ENCODE results near the gene CFAP57. TPM values are rescaled to one million over a fixed set of nuclear protein-coding genes. Genes with fewer than 3 reads are reported as not detected.
A peak's percentile ranks its signal among the peaks of the same experiment; 100 is the strongest.

The CFAP57 gene
- total RNA-seq, 1 donor from 2014 or later: 0.86 TPM

DNA sequence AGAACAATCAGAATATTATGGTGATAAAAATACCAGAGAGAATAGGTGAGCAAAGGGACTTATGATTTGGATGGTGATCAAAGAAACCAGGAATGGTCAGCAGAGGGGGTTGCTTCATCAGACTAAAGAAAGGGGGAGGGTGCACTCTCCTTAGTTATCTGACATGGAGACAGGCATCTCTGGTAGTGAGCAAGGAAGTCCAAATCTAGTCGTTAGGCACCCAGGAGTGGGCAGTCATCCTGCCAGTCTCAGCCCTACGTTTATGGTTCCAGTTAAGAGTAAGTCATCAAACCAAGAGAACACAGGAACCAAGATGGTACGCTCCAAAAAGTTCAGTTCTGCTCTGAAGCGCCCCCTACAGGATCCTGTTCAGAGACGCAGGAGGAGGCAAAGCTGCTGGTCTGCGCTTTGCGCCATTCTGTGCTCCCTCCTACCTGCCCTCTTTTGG, 28.7 kb upstream of the CFAP57 start:
- Mint-ChIP-seq H3K36me3 (ENCODE audit: low read depth) (peaks cover 31% of the 10 kb centered on the region), H3K4me1 (peaks cover 13% of the 10 kb centered on the region), H3K4me3 (no peak overlapping the region), H3K27me3 (ENCODE audit: low read depth) (no peaks in the 10 kb centered on the region), H3K27ac (ENCODE audit: unreplicated experiment) (no peak overlapping the region), H3K9me3 (peaks cover 8% of the 10 kb centered on the region)
- no peak for DNase-seq (ENCODE audit: low read depth, low spot score)
- peak; percentile 39 for TF ChIP-seq CTCF (conservative IDR thresholded peaks at IDR 0.05)

DNA sequence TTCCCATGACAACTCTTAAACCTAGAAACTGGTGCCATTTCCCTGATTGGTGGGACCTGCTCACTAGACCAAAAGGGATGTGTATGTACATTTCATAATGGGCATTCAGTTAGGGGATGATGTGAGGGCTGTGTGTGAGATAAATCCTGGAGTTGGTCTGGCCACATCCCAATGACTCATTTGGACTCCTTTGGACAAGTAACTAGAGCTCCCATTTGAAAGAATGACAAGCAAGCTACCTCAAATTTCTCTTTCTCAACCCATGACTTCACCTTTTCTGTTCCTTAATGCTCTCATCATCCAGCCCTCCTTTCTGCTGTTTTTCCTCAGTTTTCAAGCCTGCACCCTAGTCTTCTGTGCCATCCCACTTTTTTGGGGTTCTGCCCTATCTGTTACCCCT, 27.9 kb upstream of the CFAP57 start:
- no peak for TF ChIP-seq CTCF (conservative IDR thresholded peaks at IDR 0.05)
- Mint-ChIP-seq H3K36me3 (ENCODE audit: low read depth) (peaks cover 30% of the 10 kb centered on the region), H3K4me3 (no peak overlapping the region), H3K4me1 (peaks cover 20% of the 10 kb centered on the region), H3K27ac (ENCODE audit: unreplicated experiment) (no peak overlapping the region), H3K9me3 (peaks cover 8% of the 10 kb centered on the region), H3K27me3 (ENCODE audit: low read depth) (no peaks in the 10 kb centered on the region)
- no peak for DNase-seq (ENCODE audit: low read depth, low spot score)

GRCh38 chr1:43147625-43148327, 24.4 kb upstream of the CFAP57 start:
- no peak for TF ChIP-seq CTCF (conservative IDR thresholded peaks at IDR 0.05)
- Mint-ChIP-seq H3K4me1 (peaks cover 22% of the 10 kb centered on the region), H3K9me3 (no peaks in the 10 kb centered on the region), H3K4me3 (peak overlapping the region; percentile 70), H3K27me3 (ENCODE audit: low read depth) (peaks cover 3% of the 10 kb centered on the region), H3K36me3 (ENCODE audit: low read depth) (peaks cover 16% of the 10 kb centered on the region), H3K27ac (ENCODE audit: unreplicated experiment) (no peak overlapping the region)
- peak; percentile 95 for DNase-seq (ENCODE audit: low read depth, low spot score)

DNA sequence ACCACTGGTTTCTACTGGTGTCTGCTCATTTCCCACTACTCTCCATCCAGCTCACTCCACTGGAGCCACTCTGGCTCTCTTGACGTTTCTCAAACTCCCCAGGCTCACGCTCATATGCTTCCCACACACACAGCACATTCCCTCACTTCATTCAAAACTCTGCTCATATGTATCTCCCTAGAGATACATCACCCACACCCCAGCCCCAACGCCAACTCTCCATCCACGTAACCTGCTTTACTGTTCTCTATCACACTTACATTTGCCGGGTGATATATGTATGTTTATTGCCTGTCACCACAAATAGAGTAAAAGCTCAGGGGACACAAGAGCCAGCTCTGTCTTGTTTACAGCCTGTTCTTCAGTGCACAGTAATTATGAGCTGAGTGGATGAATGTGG, 22.2 kb upstream of the CFAP57 start:
- peak overlapping the region; percentile 21 for H3K27ac Mint-ChIP-seq (ENCODE audit: unreplicated experiment)
- no peaks in the 10 kb centered on the region for H3K9me3 Mint-ChIP-seq
- H3K4me3 Mint-ChIP-seq: peak overlapping the region; percentile 6

DNA sequence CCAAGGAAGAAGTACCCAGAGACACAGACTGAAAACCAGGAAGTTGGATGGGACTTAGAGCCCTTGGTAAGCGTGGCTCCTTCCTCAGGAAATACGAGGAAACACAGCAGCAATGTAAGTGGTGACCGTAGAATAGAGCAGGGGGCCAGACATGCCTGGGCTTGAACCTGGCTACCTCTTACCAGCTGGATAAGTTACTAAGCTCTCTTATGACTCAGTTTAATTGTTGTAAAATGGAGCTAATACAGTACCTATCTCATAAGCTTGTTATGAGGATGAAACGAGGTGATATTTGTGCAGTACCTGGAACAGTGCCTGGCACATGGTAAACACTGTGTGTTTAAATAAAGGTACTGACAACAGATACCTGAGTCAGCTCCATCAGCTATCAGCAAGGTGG, 19.3 kb upstream of the CFAP57 start:
- Mint-ChIP-seq H3K4me1 (peaks cover 12% of the 10 kb centered on the region), H3K4me3 (no peak overlapping the region), H3K27me3 (ENCODE audit: low read depth) (peaks cover 3% of the 10 kb centered on the region), H3K27ac (ENCODE audit: unreplicated experiment) (no peak overlapping the region), H3K36me3 (ENCODE audit: low read depth) (no peaks in the 10 kb centered on the region), H3K9me3 (no peaks in the 10 kb centered on the region)
- TF ChIP-seq CTCF (conservative IDR thresholded peaks at IDR 0.05): no peak
- DNase-seq (ENCODE audit: low read depth, low spot score): no peak

More for the DNA sequence above, 22.2 kb upstream of the CFAP57 start:
- Mint-ChIP-seq H3K27me3 (ENCODE audit: low read depth) (peaks cover 3% of the 10 kb centered on the region), H3K4me1 (peaks cover 22% of the 10 kb centered on the region), H3K36me3 (ENCODE audit: low read depth) (peaks cover 6% of the 10 kb centered on the region)
- no peak for TF ChIP-seq CTCF (conservative IDR thresholded peaks at IDR 0.05)
- no peak for DNase-seq (ENCODE audit: low read depth, low spot score)

Data from neural crest cell (in vitro differentiated cells).